ENCODE measurements around the gene HIPK4. TPM values are rescaled to one million over a fixed set of nuclear protein-coding genes. Genes with fewer than 3 reads are reported as not detected.

HIPK4 gene
- total RNA-seq, 1 donor: 0.10 TPM

- Histone ChIP-seq H3K4me1 (ENCODE audit: insufficient read depth, low read length) (peaks cover 31% of the 10 kb centered on the region), H3K27me3 (ENCODE audit: insufficient read depth, low read length) (no peaks in the 10 kb centered on the region), H3K9me3 (ENCODE audit: low read depth, low read length) (no peaks in the 10 kb centered on the region), H3K4me3 (ENCODE audit: low read length) (no peak overlapping the region)
Measured at GRCh38 chr19:40369797-40370196, 20.2 kb downstream of the HIPK4 start.

DNA sequence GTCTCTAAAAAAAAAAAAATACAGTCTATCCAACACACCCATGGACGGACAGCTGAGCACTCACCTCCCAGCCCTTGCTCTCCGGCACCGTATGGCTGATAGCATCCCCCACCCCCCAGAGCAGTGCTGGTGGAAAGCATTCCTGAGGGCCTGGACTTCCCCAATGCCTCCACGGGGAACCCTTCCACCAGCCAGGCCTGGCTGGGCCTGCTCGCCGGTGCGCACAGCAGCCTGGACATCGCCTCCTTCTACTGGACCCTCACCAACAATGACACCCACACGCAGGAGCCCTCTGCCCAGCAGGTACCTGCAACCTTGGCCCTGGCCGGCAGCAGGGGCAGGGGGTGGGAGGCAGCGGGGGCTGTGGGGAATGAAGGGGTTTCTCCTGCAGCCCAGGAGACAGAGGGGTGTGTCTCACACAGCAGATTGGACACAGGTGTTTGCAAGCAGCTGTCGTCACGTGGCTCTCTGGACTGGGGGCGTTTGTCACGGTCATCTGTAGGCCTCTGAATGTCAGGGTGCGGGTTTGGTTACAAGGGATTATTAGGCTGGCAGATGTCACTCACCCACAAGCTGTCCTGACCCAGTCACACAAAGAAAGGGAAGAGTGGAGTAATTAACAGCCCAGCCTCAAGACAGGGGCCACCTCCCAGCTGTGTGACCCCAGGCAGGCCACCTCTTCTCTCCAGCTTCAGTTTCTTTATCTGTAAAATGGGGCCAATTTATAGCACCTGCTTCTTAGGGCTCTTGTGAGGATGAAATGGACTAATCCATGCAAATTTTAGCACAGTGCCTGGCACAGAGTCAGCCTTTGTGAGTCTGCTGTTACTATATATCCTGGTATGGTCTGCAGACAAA, 22.2 kb downstream of the HIPK4 start:
- Histone ChIP-seq H3K4me1 (ENCODE audit: insufficient read depth, low read length) (peaks cover 48% of the 10 kb centered on the region), H3K9me3 (ENCODE audit: low read depth, low read length) (no peaks in the 10 kb centered on the region), H3K27me3 (ENCODE audit: insufficient read depth, low read length) (no peaks in the 10 kb centered on the region), H3K4me3 (ENCODE audit: low read length) (no peak overlapping the region)

DNA sequence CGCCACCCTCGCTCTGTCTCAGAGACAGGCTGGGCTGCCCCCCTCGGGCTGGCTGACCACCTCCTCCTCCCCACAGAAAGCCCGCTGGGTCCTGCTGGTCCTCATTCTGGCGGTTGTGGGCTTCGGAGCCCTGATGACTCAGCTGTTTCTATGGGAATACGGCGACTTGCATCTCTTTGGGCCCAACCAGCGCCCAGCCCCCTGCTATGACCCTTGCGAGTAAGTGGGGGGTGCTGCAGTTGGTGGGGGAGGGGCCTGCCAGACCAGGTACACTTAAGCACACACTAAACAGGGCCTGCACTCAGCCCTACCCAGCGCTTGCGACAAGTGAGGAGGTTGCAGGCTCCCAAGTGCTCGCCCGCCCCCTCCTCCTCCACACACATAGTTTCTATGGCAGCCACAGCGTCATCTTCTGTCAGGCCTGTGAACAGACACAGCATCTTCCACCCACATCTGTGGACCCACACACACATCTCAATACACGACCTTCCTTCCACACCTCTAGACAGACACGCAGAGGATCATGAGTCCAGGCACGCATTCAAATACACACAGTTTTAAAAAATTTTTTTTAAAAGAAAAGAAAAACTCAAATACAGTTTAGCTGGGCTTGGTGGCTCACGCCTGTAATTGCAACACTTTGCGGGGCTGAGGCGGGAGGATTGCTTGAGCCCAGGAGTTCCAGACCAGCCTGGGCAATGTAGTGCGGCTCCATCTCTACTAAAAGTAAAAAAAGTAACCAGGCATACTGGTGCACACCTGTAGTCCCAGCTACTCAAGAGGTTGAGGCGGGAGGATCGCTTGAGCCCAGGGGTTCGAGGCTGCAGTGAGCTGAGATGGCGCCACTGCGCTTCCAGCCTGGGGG, 23.1 kb downstream of the HIPK4 start:
- Histone ChIP-seq H3K9me3 (ENCODE audit: low read depth, low read length) (no peaks in the 10 kb centered on the region), H3K4me3 (ENCODE audit: low read length) (no peak overlapping the region), H3K27me3 (ENCODE audit: insufficient read depth, low read length) (no peaks in the 10 kb centered on the region), H3K4me1 (ENCODE audit: insufficient read depth, low read length) (peaks cover 49% of the 10 kb centered on the region)

GRCh38 chr19:40365613-40366401, 24.2 kb downstream of the HIPK4 start:
- Histone ChIP-seq H3K27me3 (ENCODE audit: insufficient read depth, low read length) (no peaks in the 10 kb centered on the region), H3K4me3 (ENCODE audit: low read length) (peak overlapping the region; percentile 29), H3K9me3 (ENCODE audit: low read depth, low read length) (no peaks in the 10 kb centered on the region), H3K4me1 (ENCODE audit: insufficient read depth, low read length) (peaks cover 61% of the 10 kb centered on the region)

DNA sequence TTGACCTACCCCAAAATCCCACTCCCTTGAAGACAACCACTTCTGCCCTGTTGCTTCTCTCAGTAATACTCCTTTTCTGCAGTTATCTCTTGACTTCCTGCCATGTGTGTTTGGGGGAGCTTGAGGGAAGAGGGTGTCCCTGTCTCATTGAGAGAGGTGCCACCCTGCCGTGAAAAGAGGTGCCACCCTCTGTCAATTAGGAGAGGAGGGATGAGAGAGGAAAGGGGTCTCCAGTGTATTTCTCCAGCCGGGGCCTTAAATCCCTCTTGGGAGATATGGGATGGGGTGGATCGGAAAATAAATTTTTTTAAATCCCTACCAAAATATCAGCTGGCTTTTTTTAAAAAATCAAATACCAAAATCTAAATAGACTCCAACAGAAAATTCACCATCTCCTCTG, 25.0 kb downstream of the HIPK4 start:
- H3K9me3 ChIP-seq (ENCODE audit: low read depth, low read length): no peaks in the 10 kb centered on the region
- peaks cover 68% of the 10 kb centered on the region for H3K4me1 ChIP-seq (ENCODE audit: insufficient read depth, low read length)
- H3K27me3 ChIP-seq (ENCODE audit: insufficient read depth, low read length): no peaks in the 10 kb centered on the region
- no peak overlapping the region for H3K4me3 ChIP-seq (ENCODE audit: low read length)

DNA sequence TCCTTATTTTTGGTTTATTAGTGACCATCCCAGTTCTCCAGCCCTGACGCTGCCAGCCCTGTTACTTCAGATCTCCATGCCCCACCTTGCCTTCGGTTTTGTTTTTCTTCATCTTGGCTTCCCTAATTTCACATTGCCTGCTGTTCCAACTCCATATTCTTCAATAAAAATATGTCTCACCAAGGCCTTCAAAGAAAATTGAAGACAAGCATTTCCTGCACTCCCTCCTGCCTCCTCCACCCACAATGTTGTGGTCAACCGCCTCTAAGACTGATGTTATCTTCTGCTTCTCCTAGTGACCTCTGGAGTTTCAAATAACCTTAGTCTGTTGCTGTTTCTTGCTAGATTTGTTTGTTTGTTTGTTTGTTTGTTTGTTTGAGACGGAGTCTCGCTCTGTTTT, 26.9 kb downstream of the HIPK4 start:
- peaks cover 88% of the 10 kb centered on the region for H3K4me1 ChIP-seq (ENCODE audit: insufficient read depth, low read length)
- no peaks in the 10 kb centered on the region for H3K27me3 ChIP-seq (ENCODE audit: insufficient read depth, low read length)
- no peaks in the 10 kb centered on the region for H3K9me3 ChIP-seq (ENCODE audit: low read depth, low read length)
- no peak overlapping the region for H3K4me3 ChIP-seq (ENCODE audit: low read length)

DNA sequence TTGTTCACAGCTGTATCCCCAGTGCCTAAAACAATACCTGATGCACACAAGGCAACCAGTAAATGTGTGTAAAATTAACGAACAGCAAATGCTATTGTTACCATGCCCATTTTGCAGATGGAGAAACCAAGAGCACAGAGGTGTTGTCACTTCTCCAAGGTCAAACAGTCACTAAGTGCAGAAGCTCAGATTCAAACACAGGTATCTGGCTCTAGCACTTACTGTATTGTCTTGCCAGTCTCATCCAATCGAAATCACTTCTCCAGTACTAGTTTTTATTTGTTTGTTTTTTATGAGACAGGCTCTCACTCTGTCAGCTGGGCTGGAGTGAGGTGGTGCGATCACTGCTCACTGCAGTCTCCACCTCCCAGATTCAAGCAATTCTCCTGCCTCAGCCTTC, 27.8 kb downstream of the HIPK4 start:
- no peaks in the 10 kb centered on the region for H3K9me3 ChIP-seq (ENCODE audit: low read depth, low read length)
- no peak overlapping the region for H3K4me3 ChIP-seq (ENCODE audit: low read length)
- peaks cover 97% of the 10 kb centered on the region for H3K4me1 ChIP-seq (ENCODE audit: insufficient read depth, low read length)
- no peaks in the 10 kb centered on the region for H3K27me3 ChIP-seq (ENCODE audit: insufficient read depth, low read length)

GRCh38 chr19:40360708-40361241, 29.2 kb downstream of the HIPK4 start:
- peaks cover 93% of the 10 kb centered on the region for H3K4me1 ChIP-seq (ENCODE audit: insufficient read depth, low read length)
- no peak overlapping the region for H3K4me3 ChIP-seq (ENCODE audit: low read length)
- H3K27me3 ChIP-seq (ENCODE audit: insufficient read depth, low read length): no peaks in the 10 kb centered on the region
- no peaks in the 10 kb centered on the region for H3K9me3 ChIP-seq (ENCODE audit: low read depth, low read length)

DNA sequence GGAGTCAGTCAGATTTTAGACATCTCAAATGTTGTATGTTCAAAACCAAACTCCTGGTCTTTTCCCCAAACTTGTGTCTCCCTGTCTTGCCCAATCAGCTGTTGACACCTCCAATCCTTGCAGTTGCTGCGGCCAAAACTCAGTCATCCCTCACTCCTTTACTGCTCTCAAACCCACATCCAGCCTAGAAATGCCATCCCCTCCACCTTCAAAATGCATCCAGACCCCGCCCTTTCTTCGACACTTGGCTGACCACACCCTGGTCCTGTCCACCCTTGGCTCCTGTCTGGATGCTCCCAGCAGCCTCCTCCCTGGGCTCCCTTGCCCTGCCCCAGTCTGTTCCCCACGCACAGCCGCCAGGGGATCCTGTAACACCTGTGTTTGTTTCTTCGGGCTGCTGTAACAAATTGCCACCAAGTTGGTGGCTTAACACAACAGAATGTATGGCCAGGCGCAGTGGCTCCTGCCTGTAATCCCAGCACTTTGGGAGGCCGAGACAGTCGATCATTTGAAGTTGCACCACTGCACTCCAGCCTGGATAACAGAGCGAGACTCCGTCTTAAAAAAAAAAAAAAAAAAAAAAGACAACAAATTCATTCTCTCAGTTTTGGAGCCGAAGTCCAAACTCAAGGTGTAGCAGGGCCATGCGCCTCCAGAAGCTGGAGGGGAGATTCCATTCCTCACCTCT, 29.8 kb downstream of the HIPK4 start:
- Histone ChIP-seq H3K27me3 (ENCODE audit: insufficient read depth, low read length) (no peaks in the 10 kb centered on the region), H3K9me3 (ENCODE audit: low read depth, low read length) (no peaks in the 10 kb centered on the region), H3K4me3 (ENCODE audit: low read length) (no peak overlapping the region), H3K4me1 (ENCODE audit: insufficient read depth, low read length) (peaks cover 89% of the 10 kb centered on the region)

DNA sequence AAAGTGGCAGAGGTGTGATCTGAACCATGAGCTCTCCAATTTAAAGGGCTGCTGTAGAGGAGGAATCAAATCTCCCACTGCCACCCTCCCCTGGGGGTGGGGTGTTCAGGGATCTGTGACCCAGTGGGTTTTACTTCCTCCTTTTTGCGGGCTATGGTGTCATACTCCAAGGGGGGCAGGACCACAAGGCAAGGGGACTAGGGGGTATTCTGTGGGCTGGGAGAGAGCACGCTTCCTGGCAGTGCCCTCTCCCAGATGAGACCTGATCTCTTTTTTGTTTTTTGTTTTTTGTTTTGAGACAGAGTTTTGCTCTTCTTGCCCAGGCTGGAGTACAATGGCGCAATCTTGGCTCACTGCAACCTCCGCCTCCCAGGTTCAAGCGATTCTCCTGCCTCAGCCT, 31.2 kb downstream of the HIPK4 start:
- Histone ChIP-seq H3K27me3 (ENCODE audit: insufficient read depth, low read length) (no peaks in the 10 kb centered on the region), H3K4me1 (ENCODE audit: insufficient read depth, low read length) (peaks cover 75% of the 10 kb centered on the region), H3K9me3 (ENCODE audit: low read depth, low read length) (no peaks in the 10 kb centered on the region), H3K4me3 (ENCODE audit: low read length) (no peak overlapping the region)

DNA sequence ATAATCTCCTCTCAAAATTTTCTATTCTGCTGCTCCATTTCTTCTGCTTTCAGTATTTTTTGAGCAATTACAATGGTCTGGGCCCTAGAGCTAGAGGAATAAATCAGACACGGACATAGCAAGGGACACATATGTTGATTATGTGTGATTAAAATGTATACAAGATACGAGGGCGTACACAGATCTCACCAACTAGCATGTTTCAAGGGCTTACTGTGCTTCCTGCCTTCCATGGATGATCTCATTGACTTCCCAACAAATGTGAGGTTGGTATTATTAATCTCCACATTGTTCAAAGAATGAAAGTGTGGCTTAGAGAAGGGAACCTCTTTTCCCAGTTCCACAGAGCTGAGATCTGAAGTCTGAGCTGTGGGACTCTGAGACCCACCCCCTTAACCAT, 32.3 kb downstream of the HIPK4 start:
- H3K9me3 ChIP-seq (ENCODE audit: low read depth, low read length): no peaks in the 10 kb centered on the region
- H3K27me3 ChIP-seq (ENCODE audit: insufficient read depth, low read length): no peaks in the 10 kb centered on the region
- H3K4me1 ChIP-seq (ENCODE audit: insufficient read depth, low read length): peaks cover 63% of the 10 kb centered on the region
- H3K4me3 ChIP-seq (ENCODE audit: low read length): no peak overlapping the region

DNA sequence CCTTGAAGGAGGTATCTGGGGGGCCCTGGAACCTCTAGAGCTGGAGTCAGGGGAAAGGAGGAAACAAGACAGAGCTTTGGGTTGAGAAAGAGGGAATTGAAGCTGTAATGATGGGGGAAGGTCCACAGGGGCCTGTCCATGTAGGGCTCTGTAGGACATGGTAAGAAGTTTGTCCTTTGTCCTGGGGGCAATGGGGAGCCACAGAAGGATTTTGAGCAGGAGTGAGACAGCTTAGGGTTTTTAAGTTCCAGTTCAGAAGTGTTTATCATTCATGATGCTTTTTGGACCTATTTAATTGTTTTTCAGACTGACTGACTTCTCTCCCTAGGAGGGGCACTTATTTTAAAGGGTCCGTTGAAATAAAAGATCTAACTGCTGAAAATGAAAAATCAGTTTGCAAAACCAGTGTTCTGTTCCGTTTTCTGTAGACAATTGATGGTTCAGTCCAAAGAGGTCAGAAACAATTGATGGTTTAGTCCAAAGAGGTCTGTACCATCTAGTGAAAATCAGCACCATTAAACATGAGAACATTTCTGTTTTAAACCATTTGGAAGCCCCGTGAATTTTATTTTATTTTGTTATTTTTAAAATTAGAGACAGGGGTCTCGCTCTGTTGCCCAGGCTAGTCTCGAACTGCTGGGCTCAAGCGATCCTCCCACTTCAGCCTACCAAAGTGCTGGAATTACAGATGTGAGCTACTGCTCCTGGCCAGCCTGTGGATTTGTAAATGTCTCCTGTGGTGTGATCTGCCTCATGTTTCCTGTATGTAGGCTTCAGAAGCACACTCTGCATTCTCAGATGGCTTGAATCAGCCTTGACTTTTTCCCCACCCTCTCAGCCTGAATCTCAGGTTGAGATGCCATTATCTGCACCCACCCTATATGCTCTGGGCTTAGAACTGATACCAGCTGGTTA, 33.0 kb downstream of the HIPK4 start:
- H3K4me3 ChIP-seq (ENCODE audit: low read length): no peak overlapping the region
- peaks cover 56% of the 10 kb centered on the region for H3K4me1 ChIP-seq (ENCODE audit: insufficient read depth, low read length)
- no peaks in the 10 kb centered on the region for H3K27me3 ChIP-seq (ENCODE audit: insufficient read depth, low read length)
- no peaks in the 10 kb centered on the region for H3K9me3 ChIP-seq (ENCODE audit: low read depth, low read length)

GRCh38 chr19:40355975-40356680, 33.9 kb downstream of the HIPK4 start:
- Histone ChIP-seq H3K4me1 (ENCODE audit: insufficient read depth, low read length) (peaks cover 48% of the 10 kb centered on the region), H3K4me3 (ENCODE audit: low read length) (no peak overlapping the region), H3K9me3 (ENCODE audit: low read depth, low read length) (no peaks in the 10 kb centered on the region), H3K27me3 (ENCODE audit: insufficient read depth, low read length) (no peaks in the 10 kb centered on the region)

Data from mononuclear cell (primary cell).